ENCODE data around the gene GCH1.

The GCH1 gene

GRCh38 chr14:54813081-54813480, 89.5 kb downstream of the GCH1 start:
- Histone ChIP-seq H3K4me3 (ENCODE audit: low read depth, low read length, poor library complexity, severe bottlenecking) (no peak overlapping the region), H3K9me3 (ENCODE audit: low read length) (no peaks in the 10 kb centered on the region), H3K27me3 (ENCODE audit: insufficient read depth, low read length) (no peaks in the 10 kb centered on the region), H3K9me2 (ENCODE audit: low read depth, low read length) (no peaks in the 10 kb centered on the region), H3K79me2 (ENCODE audit: insufficient read depth, low read length) (no peaks in the 10 kb centered on the region), H3K4me1 (ENCODE audit: insufficient read depth, low read length, severe bottlenecking) (no peaks in the 10 kb centered on the region), H3F3A (ENCODE audit: insufficient read depth, low read length) (no peaks in the 10 kb centered on the region), H4K20me1 (ENCODE audit: insufficient read depth, low read length) (no peaks in the 10 kb centered on the region), H3K36me3 (ENCODE audit: insufficient read depth, low read length) (no peaks in the 10 kb centered on the region), H3K9ac (ENCODE audit: low read length) (no peak overlapping the region), H3K4me2 (ENCODE audit: low read length) (no peak overlapping the region), H3K27ac (ENCODE audit: low read depth, low read length, poor library complexity, severe bottlenecking) (no peak overlapping the region), H2AFZ (ENCODE audit: low read length) (no peak overlapping the region)
- TF ChIP-seq EZH2 (IDR thresholded peaks at IDR 0.05; ENCODE audit: borderline replicate concordance, low read length) (no peak), CTCF (IDR thresholded peaks at IDR 0.05; ENCODE audit: low read length) (no peak)

GRCh38 chr14:54812617-54813016, 90.0 kb downstream of the GCH1 start:
- H3K9me3 ChIP-seq (ENCODE audit: low read length) = no peaks in the 10 kb centered on the region
- no peaks in the 10 kb centered on the region for H3K79me2 ChIP-seq (ENCODE audit: insufficient read depth, low read length)
- H3K4me1 ChIP-seq (ENCODE audit: insufficient read depth, low read length, severe bottlenecking) = no peaks in the 10 kb centered on the region
- no peak overlapping the region for H3K9ac ChIP-seq (ENCODE audit: low read length)
- no peak overlapping the region for H2AFZ ChIP-seq (ENCODE audit: low read length)
- H3K9me2 ChIP-seq (ENCODE audit: low read depth, low read length) = no peaks in the 10 kb centered on the region
- H3K4me3 ChIP-seq (ENCODE audit: low read depth, low read length, poor library complexity, severe bottlenecking) = no peak overlapping the region
- no peaks in the 10 kb centered on the region for H4K20me1 ChIP-seq (ENCODE audit: insufficient read depth, low read length)
- no peak overlapping the region for H3K4me2 ChIP-seq (ENCODE audit: low read length)
- no peak overlapping the region for H3K27ac ChIP-seq (ENCODE audit: low read depth, low read length, poor library complexity, severe bottlenecking)
- no peaks in the 10 kb centered on the region for H3F3A ChIP-seq (ENCODE audit: insufficient read depth, low read length)
- no peak for TF ChIP-seq EZH2 (IDR thresholded peaks at IDR 0.05; ENCODE audit: borderline replicate concordance, low read length)
- no peak for TF ChIP-seq CTCF (IDR thresholded peaks at IDR 0.05; ENCODE audit: low read length)
- H3K27me3 ChIP-seq (ENCODE audit: insufficient read depth, low read length) = no peaks in the 10 kb centered on the region
- H3K36me3 ChIP-seq (ENCODE audit: insufficient read depth, low read length) = no peaks in the 10 kb centered on the region

GRCh38 chr14:54809767-54810166, 92.9 kb downstream of the GCH1 start:
- Histone ChIP-seq H3K27me3 (ENCODE audit: insufficient read depth, low read length) (no peaks in the 10 kb centered on the region), H3K4me2 (ENCODE audit: low read length) (no peak overlapping the region), H3K9me3 (ENCODE audit: low read length) (no peaks in the 10 kb centered on the region), H3K4me3 (ENCODE audit: low read depth, low read length, poor library complexity, severe bottlenecking) (no peak overlapping the region), H3K9me2 (ENCODE audit: low read depth, low read length) (no peaks in the 10 kb centered on the region), H3K36me3 (ENCODE audit: insufficient read depth, low read length) (no peaks in the 10 kb centered on the region), H3K9ac (ENCODE audit: low read length) (no peak overlapping the region), H3F3A (ENCODE audit: insufficient read depth, low read length) (no peaks in the 10 kb centered on the region), H3K79me2 (ENCODE audit: insufficient read depth, low read length) (no peaks in the 10 kb centered on the region), H2AFZ (ENCODE audit: low read length) (no peak overlapping the region), H4K20me1 (ENCODE audit: insufficient read depth, low read length) (no peaks in the 10 kb centered on the region), H3K27ac (ENCODE audit: low read depth, low read length, poor library complexity, severe bottlenecking) (no peak overlapping the region), H3K4me1 (ENCODE audit: insufficient read depth, low read length, severe bottlenecking) (peaks cover 3% of the 10 kb centered on the region)
- TF ChIP-seq EZH2 (IDR thresholded peaks at IDR 0.05; ENCODE audit: borderline replicate concordance, low read length) (no peak), CTCF (IDR thresholded peaks at IDR 0.05; ENCODE audit: low read length) (no peak)
